ENCODE measurements around the gene CAMKMT. TPM values are rescaled to one million over a fixed set of nuclear protein-coding genes. Genes with fewer than 3 reads are reported as not detected.

CAMKMT gene
- total RNA-seq, 6 donors from 2014 or later = 7.7 to 17.8 (median 12.2) TPM

- no peaks in the 10 kb centered on the region for H3K27me3 ChIP-seq
- no peak overlapping the region for H3K4me3 ChIP-seq
- ATAC-seq (ENCODE audit: low FRiP score in 2 of 2) (no peak), DNase-seq (no peak)
- no peaks in the 10 kb centered on the region for H3K4me1 ChIP-seq
- TF ChIP-seq EP300 (IDR thresholded peaks at IDR 0.05) = no peak
- no peak for TF ChIP-seq POLR2A (IDR thresholded peaks at IDR 0.05)
- TF ChIP-seq POLR2AphosphoS5 (IDR thresholded peaks at IDR 0.05) = no peak
- no peak for TF ChIP-seq CTCF (IDR thresholded peaks at IDR 0.05)
- H3K36me3 ChIP-seq = peaks cover 0 to 5% (median 0%) of the 10 kb centered on the region in 4 donors
- WGBS, 2 donors = 93 to 96% methylated on average over 4 of the region's 4 CpGs
- H3K27ac ChIP-seq = no peak overlapping the region
- H3K9me3 ChIP-seq = no peaks in the 10 kb centered on the region
Measured at GRCh38 chr2:44549856-44550255, 188.1 kb downstream of the CAMKMT start.

- H3K9me3 ChIP-seq = no peaks in the 10 kb centered on the region
- H3K27ac ChIP-seq = no peak overlapping the region
- H3K36me3 ChIP-seq = peaks cover 0 to 5% (median 0%) of the 10 kb centered on the region in 4 donors
- no peaks in the 10 kb centered on the region for H3K4me1 ChIP-seq
- ATAC-seq (ENCODE audit: low FRiP score in 2 of 2) (no peak), DNase-seq (no peak)
- H3K4me3 ChIP-seq = no peak overlapping the region
- 87 to 95% methylated on average over 2 of the region's 2 CpGs for WGBS, 2 donors
- TF ChIP-seq EP300 (IDR thresholded peaks at IDR 0.05) = no peak
- TF ChIP-seq POLR2AphosphoS5 (IDR thresholded peaks at IDR 0.05) = no peak
- no peak for TF ChIP-seq POLR2A (IDR thresholded peaks at IDR 0.05)
- TF ChIP-seq CTCF (IDR thresholded peaks at IDR 0.05) = no peak
- no peaks in the 10 kb centered on the region for H3K27me3 ChIP-seq
Measured at GRCh38 chr2:44550561-44550960, 188.8 kb downstream of the CAMKMT start.

GRCh38 chr2:44551497-44551896 lies 189.8 kb downstream of the CAMKMT start:
- no peak for DNase-seq
- Histone ChIP-seq H3K4me3 (no peak overlapping the region), H3K9me3 (no peaks in the 10 kb centered on the region), H3K27me3 (no peaks in the 10 kb centered on the region), H3K36me3 (peaks cover 0 to 5% (median 0%) of the 10 kb centered on the region in 4 donors), H3K27ac (no peak overlapping the region), H3K4me1 (no peaks in the 10 kb centered on the region)
- TF ChIP-seq CTCF (IDR thresholded peaks at IDR 0.05) (no peak), POLR2A (IDR thresholded peaks at IDR 0.05) (no peak), POLR2AphosphoS5 (IDR thresholded peaks at IDR 0.05) (no peak), EP300 (IDR thresholded peaks at IDR 0.05) (no peak)
- WGBS, 2 donors = 90 to 95% methylated on average over 1 of the region's 1 CpG
- no peak for ATAC-seq (ENCODE audit: low FRiP score in 2 of 2)

- ATAC-seq (ENCODE audit: low FRiP score in 2 of 2) (no peak), DNase-seq (no peak)
- no peaks in the 10 kb centered on the region for H3K4me1 ChIP-seq
- TF ChIP-seq EP300 (IDR thresholded peaks at IDR 0.05) (no peak), CTCF (IDR thresholded peaks at IDR 0.05) (no peak), POLR2AphosphoS5 (IDR thresholded peaks at IDR 0.05) (no peak), POLR2A (IDR thresholded peaks at IDR 0.05) (no peak)
- peaks cover 0 to 5% (median 0%) of the 10 kb centered on the region in 4 donors for H3K36me3 ChIP-seq
- 70 to 81% methylated on average over 4 of the region's 4 CpGs for WGBS, 2 donors
- H3K27me3 ChIP-seq = no peaks in the 10 kb centered on the region
- no peak overlapping the region for H3K27ac ChIP-seq
- H3K9me3 ChIP-seq = no peaks in the 10 kb centered on the region
- no peak overlapping the region for H3K4me3 ChIP-seq
Measured at GRCh38 chr2:44553456-44553855, 191.7 kb downstream of the CAMKMT start.

- no peak for TF ChIP-seq EP300 (IDR thresholded peaks at IDR 0.05)
- no peak for TF ChIP-seq POLR2AphosphoS5 (IDR thresholded peaks at IDR 0.05)
- no peak for TF ChIP-seq POLR2A (IDR thresholded peaks at IDR 0.05)
- TF ChIP-seq CTCF (IDR thresholded peaks at IDR 0.05) = no peak
- Histone ChIP-seq H3K27ac (no peak overlapping the region), H3K36me3 (peaks cover 0 to 1% (median 0%) of the 10 kb centered on the region in 4 donors), H3K27me3 (no peaks in the 10 kb centered on the region), H3K9me3 (no peaks in the 10 kb centered on the region), H3K4me1 (no peaks in the 10 kb centered on the region), H3K4me3 (no peak overlapping the region)
- ATAC-seq (ENCODE audit: low FRiP score in 2 of 2) (no peak), DNase-seq (no peak)
Measured at GRCh38 chr2:44555700-44556099, 194.0 kb downstream of the CAMKMT start.
